H9 (cell line): ENCODE data around the gene GPR84. TPM values are rescaled to one million over a fixed set of nuclear protein-coding genes. Genes with fewer than 3 reads are reported as not detected.

ENCODE experiments used
- DNase-seq: peaks from one replicate; pipeline ENCODE4 v3.0.0-alpha.2; 2017
- H2AFZ ChIP-seq: one replicate; pipeline ENCODE4 v1.6.1; 2013; ENCODE audit warnings: mild to moderate bottlenecking, low read length, control low read depth, moderate library complexity
- H2AK5ac ChIP-seq: 2 replicates; pipeline ENCODE4 v1.6.1; 2013; ENCODE audit warnings: low read length, control low read depth, mixed read lengths; ENCODE audit not compliant: insufficient read length
- H2BK120ac ChIP-seq: one replicate; pipeline ENCODE4 v1.6.1; 2013; ENCODE audit warnings: low read depth, mild to moderate bottlenecking, low read length, control low read depth, inconsistent platforms; ENCODE audit not compliant: poor library complexity, severe bottlenecking
- H2BK12ac ChIP-seq: 2 replicates; pipeline ENCODE4 v1.6.1; 2013; ENCODE audit warnings: low read length, control low read depth, mixed read lengths, low read depth; ENCODE audit not compliant: insufficient read length
- H2BK15ac ChIP-seq: 2 replicates; pipeline ENCODE4 v1.6.1; 2013; ENCODE audit warnings: low read depth, low read length, control low read depth
- H2BK20ac ChIP-seq: one replicate; pipeline ENCODE4 v1.6.1; 2013; ENCODE audit warnings: low read depth, mild to moderate bottlenecking, low read length, control low read depth, inconsistent platforms; ENCODE audit not compliant: poor library complexity, severe bottlenecking
- H2BK5ac ChIP-seq: 2 replicates; pipeline ENCODE4 v1.6.1; 2013; ENCODE audit warnings: low read length, control low read depth, mixed read lengths; ENCODE audit not compliant: insufficient read length
- H3K14ac ChIP-seq: 2 replicates; pipeline ENCODE4 v1.6.1; 2013; ENCODE audit warnings: low read length, control low read depth; ENCODE audit not compliant: insufficient read depth
- H3K18ac ChIP-seq: 2 replicates; pipeline ENCODE4 v1.6.1; 2013; ENCODE audit warnings: low read depth, mild to moderate bottlenecking, mixed read lengths, low read length, control low read depth; ENCODE audit not compliant: insufficient read length
- H3K23ac ChIP-seq: 2 replicates; pipeline ENCODE4 v1.6.1; 2013; ENCODE audit warnings: low read length, control low read depth, mixed read lengths, low read depth; ENCODE audit not compliant: insufficient read length
- H3K23me2 ChIP-seq: 2 replicates; pipeline ENCODE4 v1.6.1; 2013; ENCODE audit warnings: low read depth, mild to moderate bottlenecking, mixed read lengths, low read length, control low read depth; ENCODE audit not compliant: insufficient read length, poor library complexity, severe bottlenecking
- H3K27ac ChIP-seq: 2 replicates; pipeline ENCODE4 v1.5.1; 2013; ENCODE audit warnings: low read length, control low read depth, mixed read lengths, low read depth; ENCODE audit not compliant: insufficient read length
- H3K27me3 ChIP-seq: 2 replicates; pipeline ENCODE4 v1.6.1; 2013; ENCODE audit warnings: low read length, control low read depth, inconsistent platforms; ENCODE audit not compliant: insufficient read depth
- H3K4ac ChIP-seq: 2 replicates; pipeline ENCODE4 v1.6.1; 2013; ENCODE audit warnings: low read depth, mild to moderate bottlenecking, control low read depth, inconsistent platforms, low read length, moderate library complexity
- H3K4me1 ChIP-seq: 2 replicates; pipeline ENCODE4 v1.6.1; 2013; ENCODE audit warnings: low read length, control low read depth, inconsistent platforms; ENCODE audit not compliant: insufficient read depth
- H3K4me2 ChIP-seq: 2 replicates; pipeline ENCODE4 v1.6.1; 2013; ENCODE audit warnings: low read length, control low read depth, mixed read lengths; ENCODE audit not compliant: insufficient read length, insufficient read depth
- H3K56ac ChIP-seq: 2 replicates; pipeline ENCODE4 v1.6.1; 2013; ENCODE audit warnings: low read depth, mild to moderate bottlenecking, mixed read lengths, low read length, control low read depth; ENCODE audit not compliant: insufficient read length
- H3K79me1 ChIP-seq: 2 replicates; pipeline ENCODE4 v1.6.1; 2013; ENCODE audit warnings: low read depth, mild to moderate bottlenecking, moderate library complexity, low read length, control low read depth, inconsistent platforms; ENCODE audit not compliant: insufficient read depth, poor library complexity, severe bottlenecking
- H3K79me2 ChIP-seq: 2 replicates; pipeline ENCODE4 v1.6.1; 2013; ENCODE audit warnings: low read length, control low read depth, inconsistent platforms; ENCODE audit not compliant: insufficient read depth
- H3K9ac ChIP-seq: 2 replicates; pipeline ENCODE4 v1.6.1; 2013; ENCODE audit warnings: low read length, control low read depth, mixed read lengths; ENCODE audit not compliant: insufficient read length; ENCODE audit errors: extremely low read depth
- H3K9me3 ChIP-seq: one replicate; pipeline ENCODE4 v1.6.1; 2013; ENCODE audit warnings: low read depth, low read length, inconsistent platforms; ENCODE audit not compliant: control insufficient read depth
- H3T11ph ChIP-seq: one replicate; pipeline ENCODE4 v1.6.1; 2013; ENCODE audit warnings: mild to moderate bottlenecking, low read length, control low read depth, inconsistent platforms
- H4K20me1 ChIP-seq: one replicate; pipeline ENCODE4 v1.6.1; 2013; ENCODE audit not compliant: control insufficient read depth, insufficient read length, insufficient read depth
- H4K5ac ChIP-seq: 2 replicates; pipeline ENCODE4 v1.6.1; 2013; ENCODE audit warnings: low read depth, mild to moderate bottlenecking, mixed read lengths, low read length, control low read depth; ENCODE audit not compliant: insufficient read length
- H4K8ac ChIP-seq: replicated peaks from 2 replicates; pipeline ENCODE4 v1.6.1; 2013; ENCODE audit warnings: low read length, control low read depth, mixed read lengths, low read depth; ENCODE audit not compliant: insufficient read length
- H4K91ac ChIP-seq: 2 replicates; pipeline ENCODE4 v1.6.1; 2013; ENCODE audit warnings: low read depth, mild to moderate bottlenecking, moderate library complexity, mixed read lengths, low read length, control low read depth; ENCODE audit not compliant: insufficient read length
- H3K27ac Mint-ChIP-seq, 3 experiments: 2 replicates in 2 of 3; 3 replicates in 1 of 3; pipeline ENCODE4 v1.8.0; 2020 to 2021; ENCODE audit warnings: mixed read lengths in 3 of 3, mild to moderate bottlenecking in 1 of 3, moderate library complexity in 1 of 3
- H3K27me3 Mint-ChIP-seq: 2 replicates; pipeline ENCODE4 v1.8.0; 2021; ENCODE audit warnings: low read depth, mild to moderate bottlenecking, moderate library complexity, mixed read lengths
- H3K36me3 Mint-ChIP-seq, 3 experiments: 2 replicates in 2 of 3; 3 replicates in 1 of 3; pipeline ENCODE4 v1.8.0; 2020 to 2021; ENCODE audit warnings: low read depth in 3 of 3, mixed read lengths in 3 of 3; ENCODE audit not compliant: insufficient read depth in 1 of 3
- H3K4me1 Mint-ChIP-seq, 2 experiments: 2 replicates each; pipeline ENCODE4 v1.8.0; 2020; ENCODE audit warnings: mixed read lengths in 2 of 2
- H3K4me3 Mint-ChIP-seq, 2 experiments: 2 replicates in 1 of 2; 3 replicates in 1 of 2; pipeline ENCODE4 v1.8.0; 2020 to 2021; ENCODE audit warnings: mild to moderate bottlenecking in 2 of 2, mixed read lengths in 2 of 2, moderate library complexity in 1 of 2
- H3K9me3 Mint-ChIP-seq, 2 experiments: 2 replicates in 1 of 2; 3 replicates in 1 of 2; pipeline ENCODE4 v1.8.0; 2020; ENCODE audit warnings: mild to moderate bottlenecking in 2 of 2, mixed read lengths in 2 of 2, moderate library complexity in 1 of 2
- WGBS: extraction: QIAGEN DNeasy Blood & Tissue Kit; methylation state at CpG from one replicate; pipeline ENCODE4 v1.1.7; 2013; ENCODE audit warnings: missing lambda C conversion rate, low lambda C conversion rate, mixed read lengths; ENCODE audit not compliant: insufficient read length; ENCODE audit errors: extremely low coverage; 5-methylcytosine and 5-hydroxymethylcytosine counted together
- total RNA-seq: library from RNA; stranded (reverse); gene quantifications from 2 replicates; pipeline ENCODE4 v1.2.1, GENCODE V29; 2021
- TF ChIP-seq, protein P1 (sequence below): fragments of 200-600 bp; sonication (generic); conservative IDR thresholded peaks from 3 replicates; pipeline ENCODE4 v1.8.0; 2021; ENCODE audit warnings: antibody characterized with exemption, mild to moderate bottlenecking

GPR84 gene
- total RNA-seq, 1 experiment from 2014 or later = not detected

DNA sequence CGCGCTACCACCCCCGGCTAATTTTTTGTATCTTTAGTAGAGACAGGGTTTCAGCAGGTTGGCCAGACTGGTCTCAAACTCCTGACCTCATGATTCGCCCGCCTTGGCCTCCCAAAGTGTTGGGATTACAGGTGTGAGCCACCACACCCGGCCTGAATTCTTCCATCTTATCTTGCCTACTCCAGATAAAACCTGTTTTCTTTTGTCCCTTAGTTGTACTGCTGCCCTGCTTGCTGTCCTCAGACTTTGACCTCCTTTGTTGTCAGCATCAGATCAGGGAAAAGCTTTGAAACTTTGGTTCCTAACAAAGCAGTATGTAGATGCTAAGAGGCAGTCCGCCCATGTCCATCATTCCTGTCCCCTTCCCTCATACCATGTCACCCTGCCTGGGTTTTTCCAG, 23.4 kb downstream of the GPR84 start:
- H3K27me3 ChIP-seq = no peaks in the 10 kb centered on the region

More for the DNA sequence above, 23.4 kb downstream of the GPR84 start:
- H3K14ac ChIP-seq = no peak overlapping the region
- H4K20me1 ChIP-seq = no peaks in the 10 kb centered on the region
- no peak overlapping the region for H4K5ac ChIP-seq
- no peaks in the 10 kb centered on the region for H3K23me2 ChIP-seq
- no peak overlapping the region for H3K23ac ChIP-seq
- peaks cover 25 to 49% (median 39%) of the 10 kb centered on the region in 3 experiments; a peak in 6 of 7 replicates for H3K36me3 Mint-ChIP-seq
- H2AK5ac ChIP-seq = no peak overlapping the region
- no peak overlapping the region for H3T11ph ChIP-seq
- H3K18ac ChIP-seq = no peak overlapping the region
- H4K91ac ChIP-seq = no peak overlapping the region
- no peak overlapping the region for H3K4ac ChIP-seq
- no peaks in the 10 kb centered on the region for H3K79me2 ChIP-seq
- H3K27ac ChIP-seq = no peak overlapping the region
- H4K8ac ChIP-seq = no peak overlapping the region
- H2BK5ac ChIP-seq = no peak overlapping the region
- H2BK120ac ChIP-seq = no peak overlapping the region
- H2BK15ac ChIP-seq = no peak overlapping the region
- H3K9me3 Mint-ChIP-seq = no peaks in the 10 kb centered on the region
- H3K27me3 Mint-ChIP-seq = no peaks in the 10 kb centered on the region
- H3K79me1 ChIP-seq = no peaks in the 10 kb centered on the region
- no peak for DNase-seq
- no peaks in the 10 kb centered on the region for H3K9me3 ChIP-seq
- TF ChIP-seq, protein P1, sequence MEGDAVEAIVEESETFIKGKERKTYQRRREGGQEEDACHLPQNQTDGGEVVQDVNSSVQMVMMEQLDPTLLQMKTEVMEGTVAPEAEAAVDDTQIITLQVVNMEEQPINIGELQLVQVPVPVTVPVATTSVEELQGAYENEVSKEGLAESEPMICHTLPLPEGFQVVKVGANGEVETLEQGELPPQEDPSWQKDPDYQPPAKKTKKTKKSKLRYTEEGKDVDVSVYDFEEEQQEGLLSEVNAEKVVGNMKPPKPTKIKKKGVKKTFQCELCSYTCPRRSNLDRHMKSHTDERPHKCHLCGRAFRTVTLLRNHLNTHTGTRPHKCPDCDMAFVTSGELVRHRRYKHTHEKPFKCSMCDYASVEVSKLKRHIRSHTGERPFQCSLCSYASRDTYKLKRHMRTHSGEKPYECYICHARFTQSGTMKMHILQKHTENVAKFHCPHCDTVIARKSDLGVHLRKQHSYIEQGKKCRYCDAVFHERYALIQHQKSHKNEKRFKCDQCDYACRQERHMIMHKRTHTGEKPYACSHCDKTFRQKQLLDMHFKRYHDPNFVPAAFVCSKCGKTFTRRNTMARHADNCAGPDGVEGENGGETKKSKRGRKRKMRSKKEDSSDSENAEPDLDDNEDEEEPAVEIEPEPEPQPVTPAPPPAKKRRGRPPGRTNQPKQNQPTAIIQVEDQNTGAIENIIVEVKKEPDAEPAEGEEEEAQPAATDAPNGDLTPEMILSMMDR = no peak
- H3K27ac Mint-ChIP-seq = no peak overlapping the region; a peak in 1 of 7 replicates
- peaks cover 2 to 3% of the 10 kb centered on the region in 2 experiments; a peak in 2 of 4 replicates for H3K4me1 Mint-ChIP-seq
- no peak overlapping the region for H2BK20ac ChIP-seq
- no CpG with 5 or more reads among the region's 7 CpGs for WGBS
- no peak overlapping the region for H3K4me2 ChIP-seq
- no peak overlapping the region for H2AFZ ChIP-seq
- no peak overlapping the region for H3K4me3 Mint-ChIP-seq
- no peak overlapping the region for H2BK12ac ChIP-seq
- no peak overlapping the region for H3K9ac ChIP-seq
- no peak overlapping the region for H3K56ac ChIP-seq
- no peaks in the 10 kb centered on the region for H3K4me1 ChIP-seq
